BJ (cell line): ENCODE measurements around the gene NFATC1. TPM values are rescaled to one million over a fixed set of nuclear protein-coding genes. Genes with fewer than 3 reads are reported as not detected.

Experiments used
- CTCF ChIA-PET: fragments of 350-600 bp; formaldehyde crosslinking; extraction: SDS; loops from one replicate; lab custom pipeline; 2021; ENCODE audit warnings: antibody characterized with exemption, inconsistent platforms; lab: Yijun Ruan, JAX
- POLR2A ChIA-PET: fragments of 300-600 bp; sonication (Branson Sonifier 250); formaldehyde crosslinking; extraction: SDS; loops from one replicate; lab custom pipeline; 2021; ENCODE audit warnings: antibody characterized with exemption; lab: Charles Lee
- DNase-seq: peaks from one replicate; pipeline ENCODE4 v3.0.0-alpha.2; 2011; ENCODE audit warnings: low read depth
- H3K27me3 ChIP-seq: 2 replicates; pipeline ENCODE4 v1.6.0; 2011; ENCODE audit warnings: low read length; ENCODE audit not compliant: control insufficient read depth, insufficient read depth
- H3K36me3 ChIP-seq: 2 replicates; pipeline ENCODE4 v1.5.1; 2011; ENCODE audit warnings: low read length; ENCODE audit not compliant: control insufficient read depth, insufficient read depth
- H3K4me3 ChIP-seq: 2 replicates; pipeline ENCODE4 v1.5.1; 2011; ENCODE audit warnings: low read depth, mild to moderate bottlenecking, control low read depth, low read length
- polyA plus RNA-seq: library from polyadenylated mRNA; depleted of rRNA; stranded (reverse); fragments of >200 nt; gene quantifications from 2 replicates; pipeline ENCODE4 v1.2.3, GENCODE V29; 2011
- TF ChIP-seq, protein P1 (sequence below): IDR thresholded peaks from 2 replicates; pipeline ENCODE4 v1.5.1; 2011; ENCODE audit warnings: low read depth, mild to moderate bottlenecking, control low read depth, inconsistent platforms, low read length, moderate library complexity; ENCODE audit not compliant: insufficient read depth

The NFATC1 gene
- polyA plus RNA-seq, 1 experiment: 1.2 TPM

DNA sequence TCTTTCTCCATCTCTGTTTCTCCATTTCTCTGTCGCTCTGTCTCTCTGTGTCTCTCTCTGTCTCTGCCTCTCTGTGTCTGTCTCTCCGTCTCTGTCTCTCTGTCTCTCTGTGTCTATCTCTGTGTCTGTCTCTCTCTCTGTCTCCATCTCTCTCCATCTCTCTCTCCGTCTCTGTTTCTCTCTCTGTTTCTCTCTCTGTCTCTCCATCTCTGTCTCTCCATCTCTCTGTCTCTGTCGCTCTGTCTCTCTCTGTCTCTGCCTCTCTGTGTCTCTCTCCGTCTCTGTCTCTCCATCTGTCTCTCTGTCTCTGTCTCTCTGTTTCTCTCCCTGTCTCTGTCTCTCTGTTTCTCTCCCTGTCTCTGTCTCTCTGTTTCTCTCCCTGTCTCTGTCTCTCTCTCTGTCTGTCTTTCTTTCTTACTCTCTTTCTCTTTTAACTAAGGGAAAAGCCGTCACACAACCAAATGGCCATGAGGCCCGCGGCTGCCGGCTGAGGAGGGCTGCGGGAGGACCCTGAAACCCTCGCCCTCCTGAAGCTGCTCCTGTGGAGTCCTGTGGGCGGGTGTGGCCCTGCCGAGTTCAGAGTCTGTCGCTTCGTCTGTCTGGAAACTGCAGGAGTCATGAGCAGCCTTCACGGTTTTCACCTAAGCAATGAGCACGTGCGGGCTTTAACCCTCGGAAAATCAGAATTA lies 29.3 kb downstream of the NFATC1 start:
- CTCF ChIA-PET: interaction anchor here (0.9 kb wide), 1 partner anchor 14 kb away, joined by 3 read pairs; no protein-coding TSS in a partner anchor
- POLR2A ChIA-PET: no interaction called here
- TF ChIP-seq, protein P1, sequence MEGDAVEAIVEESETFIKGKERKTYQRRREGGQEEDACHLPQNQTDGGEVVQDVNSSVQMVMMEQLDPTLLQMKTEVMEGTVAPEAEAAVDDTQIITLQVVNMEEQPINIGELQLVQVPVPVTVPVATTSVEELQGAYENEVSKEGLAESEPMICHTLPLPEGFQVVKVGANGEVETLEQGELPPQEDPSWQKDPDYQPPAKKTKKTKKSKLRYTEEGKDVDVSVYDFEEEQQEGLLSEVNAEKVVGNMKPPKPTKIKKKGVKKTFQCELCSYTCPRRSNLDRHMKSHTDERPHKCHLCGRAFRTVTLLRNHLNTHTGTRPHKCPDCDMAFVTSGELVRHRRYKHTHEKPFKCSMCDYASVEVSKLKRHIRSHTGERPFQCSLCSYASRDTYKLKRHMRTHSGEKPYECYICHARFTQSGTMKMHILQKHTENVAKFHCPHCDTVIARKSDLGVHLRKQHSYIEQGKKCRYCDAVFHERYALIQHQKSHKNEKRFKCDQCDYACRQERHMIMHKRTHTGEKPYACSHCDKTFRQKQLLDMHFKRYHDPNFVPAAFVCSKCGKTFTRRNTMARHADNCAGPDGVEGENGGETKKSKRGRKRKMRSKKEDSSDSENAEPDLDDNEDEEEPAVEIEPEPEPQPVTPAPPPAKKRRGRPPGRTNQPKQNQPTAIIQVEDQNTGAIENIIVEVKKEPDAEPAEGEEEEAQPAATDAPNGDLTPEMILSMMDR: no peak

DNA sequence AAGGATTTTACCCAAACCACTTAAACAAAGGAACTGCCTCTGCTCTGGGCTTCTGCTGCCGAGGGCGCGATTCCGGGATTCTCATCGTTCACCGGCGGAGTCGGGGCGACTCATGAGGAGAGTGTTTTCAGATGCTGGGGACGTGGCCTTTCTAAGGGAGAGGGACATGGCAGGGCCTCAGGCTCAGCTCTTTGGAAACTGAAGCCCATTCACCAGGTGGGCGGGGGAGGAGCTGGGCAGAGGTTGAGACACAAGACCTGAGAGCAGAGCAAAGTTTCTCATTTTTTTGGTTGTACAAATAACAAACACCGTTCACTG lies 29.8 kb downstream of the NFATC1 start:
- TF ChIP-seq, protein P1: no peak
- ChIA-PET POLR2A (no interaction called here), CTCF (interaction anchor here (0.9 kb wide), 1 partner anchor 14 kb away, joined by 3 read pairs; no protein-coding TSS in a partner anchor)
- Histone ChIP-seq H3K4me3 (no peak overlapping the region), H3K27me3 (no peaks in the 10 kb centered on the region; the same call in 1 of the 2 replicates), H3K36me3 (no peaks in the 10 kb centered on the region; the same call in 1 of the 2 replicates)
- DNase-seq: no peak

More for the DNA sequence above, 29.3 kb downstream of the NFATC1 start:
- DNase-seq: no peak
- Histone ChIP-seq H3K36me3 (no peaks in the 10 kb centered on the region; the same call in 1 of the 2 replicates), H3K27me3 (no peaks in the 10 kb centered on the region; the same call in 1 of the 2 replicates), H3K4me3 (no peak overlapping the region)

DNA sequence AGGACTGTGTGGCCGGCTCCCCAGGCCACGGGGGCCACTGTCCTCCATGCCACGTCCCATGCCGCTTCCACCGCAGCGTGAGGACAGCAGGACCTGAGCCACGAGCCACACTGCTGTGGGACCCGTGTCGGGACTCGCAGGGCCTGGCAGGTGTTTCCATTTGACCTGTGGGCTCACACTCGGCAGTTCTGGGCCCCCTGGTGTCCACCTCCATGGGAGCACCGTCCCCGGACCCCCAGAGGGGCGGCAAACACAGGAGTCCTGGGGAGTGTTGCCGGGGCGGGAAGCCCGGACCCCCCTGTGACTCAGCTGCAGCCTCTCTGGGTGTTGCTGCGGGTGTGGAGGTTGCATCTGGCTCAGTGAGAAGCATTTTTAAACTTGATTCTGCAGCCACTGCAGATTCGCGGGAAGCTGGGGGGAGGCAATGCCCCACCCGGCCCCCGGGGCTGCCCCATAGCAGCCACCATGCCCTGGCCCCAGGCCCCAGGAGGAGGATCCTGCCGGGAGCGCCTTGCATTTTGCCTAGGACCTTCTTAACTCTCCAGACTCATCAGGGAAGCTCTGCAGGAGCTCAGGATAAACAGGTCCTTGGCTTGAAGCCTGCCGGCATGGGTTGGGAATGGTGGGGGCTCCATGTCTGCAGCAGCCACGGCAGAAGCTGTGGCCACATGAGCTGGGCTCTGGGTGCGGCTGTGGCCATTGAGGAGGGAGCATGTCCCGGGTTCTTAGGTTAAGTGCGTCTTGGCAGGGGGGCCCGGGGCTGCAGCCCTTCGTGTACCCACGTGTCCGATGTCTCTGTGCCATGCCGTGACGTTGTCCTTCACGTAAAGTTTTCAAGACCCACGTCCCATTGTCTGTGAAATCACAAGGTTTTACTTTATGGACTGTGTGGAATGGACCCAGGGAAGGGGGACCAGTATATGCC lies 30.9 kb downstream of the NFATC1 start:
- ChIA-PET CTCF (no interaction called here), POLR2A (no interaction called here)
- no peak overlapping the region for H3K4me3 ChIP-seq
- TF ChIP-seq, protein P1: no peak
- H3K36me3 ChIP-seq: no peaks in the 10 kb centered on the region
- DNase-seq: no peak
- H3K27me3 ChIP-seq: no peaks in the 10 kb centered on the region

DNA sequence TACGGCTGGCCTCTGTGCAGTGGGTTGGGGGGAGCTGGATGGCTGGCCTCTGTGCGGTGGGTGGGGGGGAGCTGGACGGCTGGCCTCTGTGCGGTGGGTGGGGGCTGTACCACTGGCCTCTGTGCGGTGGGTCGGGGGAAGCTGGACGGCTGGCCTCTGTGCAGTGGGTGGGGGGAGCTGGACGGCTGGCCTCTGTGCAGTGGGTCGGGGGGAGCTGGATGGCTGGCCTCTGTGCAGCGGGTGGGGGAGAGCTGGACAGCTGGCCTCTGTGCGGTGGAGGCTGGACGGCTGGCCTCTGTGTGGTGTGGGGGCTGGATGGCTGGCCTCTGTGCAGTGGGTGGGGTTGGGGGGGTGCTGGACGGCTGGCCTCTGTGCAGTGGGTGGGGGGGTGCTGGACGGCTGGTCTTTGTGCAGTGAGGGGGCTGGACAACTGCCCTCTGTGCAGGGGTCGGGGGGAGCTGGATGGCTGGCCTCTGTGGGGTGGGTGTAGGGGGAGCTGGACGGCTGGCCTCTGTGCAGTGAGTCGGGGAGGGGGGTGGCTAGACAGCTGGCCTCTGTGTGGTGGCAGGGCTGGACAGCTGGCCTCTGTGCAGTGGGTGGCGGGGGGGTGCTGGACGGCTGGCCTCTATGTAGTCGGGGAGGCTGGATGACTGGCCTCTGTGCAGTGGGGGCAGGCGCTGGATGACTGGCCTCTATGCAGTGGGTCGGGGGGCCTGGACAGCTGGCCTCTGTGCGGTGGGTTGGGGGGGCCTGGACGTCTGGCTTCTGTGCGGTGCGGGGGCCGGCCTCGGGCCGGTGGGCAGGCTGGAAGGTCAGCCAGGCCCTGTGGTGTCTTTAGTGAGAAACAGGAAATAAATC lies 31.9 kb downstream of the NFATC1 start:
- POLR2A ChIA-PET: no interaction called here
- TF ChIP-seq, protein P1: no peak

DNA sequence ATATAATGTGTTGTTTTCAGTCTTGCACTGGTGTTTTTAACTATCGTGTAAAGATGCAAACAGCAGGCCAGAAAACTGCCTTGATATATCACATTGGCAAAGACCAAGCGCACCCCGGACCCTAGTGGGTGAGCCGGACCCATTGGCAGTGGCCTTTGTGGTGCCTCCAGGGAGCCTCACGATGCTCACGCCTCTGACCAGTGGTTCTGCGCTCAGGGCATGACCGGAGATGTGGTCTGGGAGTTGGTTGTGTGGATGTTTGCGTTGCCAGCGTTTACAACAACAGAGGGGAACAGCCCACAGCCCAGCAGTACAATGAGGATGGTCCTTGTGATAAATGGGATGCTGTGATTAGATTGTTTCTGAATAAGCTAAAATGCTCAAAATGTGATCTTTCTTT lies 32.6 kb downstream of the NFATC1 start:
- CTCF ChIA-PET: no interaction called here
- H3K27me3 ChIP-seq: no peaks in the 10 kb centered on the region
- no peak overlapping the region for H3K4me3 ChIP-seq
- POLR2A ChIA-PET: no interaction called here
- TF ChIP-seq, protein P1: no peak
- no peaks in the 10 kb centered on the region for H3K36me3 ChIP-seq
- no peak for DNase-seq

More for the DNA sequence above, 31.9 kb downstream of the NFATC1 start:
- no peak overlapping the region for H3K4me3 ChIP-seq
- H3K36me3 ChIP-seq: no peaks in the 10 kb centered on the region
- no peak for DNase-seq
- no peaks in the 10 kb centered on the region for H3K27me3 ChIP-seq
- CTCF ChIA-PET: no interaction called here
